ENCODE measurements around the gene JCHAIN. TPM values are rescaled to one million over a fixed set of nuclear protein-coding genes. Genes with fewer than 3 reads are reported as not detected.

JCHAIN gene
- total and polyA plus RNA-seq, 2 of the 13 experiments (the other 11 are each of a cell fraction or from before 2014, with no cell fraction given), result not detected

DNA sequence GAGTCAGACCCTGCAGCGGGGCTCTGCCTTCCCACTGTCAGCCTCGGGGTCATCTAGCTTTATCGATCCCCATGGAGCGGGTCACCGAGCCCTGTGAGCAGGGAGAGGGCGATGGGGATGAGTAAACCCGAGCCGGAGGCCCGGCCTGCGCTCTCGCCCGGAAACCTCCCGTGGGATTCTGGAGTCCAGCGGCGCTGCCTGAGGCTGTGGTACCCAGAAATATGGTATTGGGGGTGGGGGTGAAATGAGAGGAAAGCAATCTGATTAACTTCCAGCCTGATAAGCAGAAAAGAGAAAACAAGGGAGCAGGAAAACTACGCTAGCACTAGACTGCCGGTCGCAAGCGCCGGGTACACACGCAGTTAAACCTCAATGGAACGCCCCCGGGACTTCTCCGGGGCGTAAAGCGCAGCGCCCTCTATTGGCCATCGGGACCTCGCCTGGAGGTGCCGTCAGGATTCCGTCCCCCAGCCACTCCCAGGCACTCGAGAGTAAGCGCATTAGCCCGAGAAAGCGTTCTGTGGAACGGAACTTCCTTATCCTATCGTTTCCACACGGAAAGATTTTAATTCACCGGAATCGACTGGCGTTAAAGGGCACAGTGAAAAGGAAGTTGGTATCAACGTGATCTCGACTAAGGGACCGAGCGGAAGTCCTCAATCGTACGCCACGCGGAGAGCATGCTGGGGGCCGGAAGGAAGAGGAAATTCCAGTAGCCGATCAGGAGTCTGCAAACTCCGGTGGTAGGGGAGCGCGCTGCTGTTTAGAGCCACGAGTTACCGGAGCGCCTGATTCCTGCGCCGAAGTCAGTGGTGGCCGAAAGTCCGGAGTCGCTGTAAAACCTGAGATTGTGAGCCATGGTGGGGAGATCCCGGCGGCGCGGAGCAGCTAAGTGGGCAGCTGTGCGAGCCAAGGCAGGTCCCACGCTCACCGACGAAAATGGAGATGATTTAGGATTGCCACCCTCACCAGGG, 21.8 kb upstream of the JCHAIN start, which contains the start of gene UTP3 (continued):
- TF ChIP-seq, protein P1, sequence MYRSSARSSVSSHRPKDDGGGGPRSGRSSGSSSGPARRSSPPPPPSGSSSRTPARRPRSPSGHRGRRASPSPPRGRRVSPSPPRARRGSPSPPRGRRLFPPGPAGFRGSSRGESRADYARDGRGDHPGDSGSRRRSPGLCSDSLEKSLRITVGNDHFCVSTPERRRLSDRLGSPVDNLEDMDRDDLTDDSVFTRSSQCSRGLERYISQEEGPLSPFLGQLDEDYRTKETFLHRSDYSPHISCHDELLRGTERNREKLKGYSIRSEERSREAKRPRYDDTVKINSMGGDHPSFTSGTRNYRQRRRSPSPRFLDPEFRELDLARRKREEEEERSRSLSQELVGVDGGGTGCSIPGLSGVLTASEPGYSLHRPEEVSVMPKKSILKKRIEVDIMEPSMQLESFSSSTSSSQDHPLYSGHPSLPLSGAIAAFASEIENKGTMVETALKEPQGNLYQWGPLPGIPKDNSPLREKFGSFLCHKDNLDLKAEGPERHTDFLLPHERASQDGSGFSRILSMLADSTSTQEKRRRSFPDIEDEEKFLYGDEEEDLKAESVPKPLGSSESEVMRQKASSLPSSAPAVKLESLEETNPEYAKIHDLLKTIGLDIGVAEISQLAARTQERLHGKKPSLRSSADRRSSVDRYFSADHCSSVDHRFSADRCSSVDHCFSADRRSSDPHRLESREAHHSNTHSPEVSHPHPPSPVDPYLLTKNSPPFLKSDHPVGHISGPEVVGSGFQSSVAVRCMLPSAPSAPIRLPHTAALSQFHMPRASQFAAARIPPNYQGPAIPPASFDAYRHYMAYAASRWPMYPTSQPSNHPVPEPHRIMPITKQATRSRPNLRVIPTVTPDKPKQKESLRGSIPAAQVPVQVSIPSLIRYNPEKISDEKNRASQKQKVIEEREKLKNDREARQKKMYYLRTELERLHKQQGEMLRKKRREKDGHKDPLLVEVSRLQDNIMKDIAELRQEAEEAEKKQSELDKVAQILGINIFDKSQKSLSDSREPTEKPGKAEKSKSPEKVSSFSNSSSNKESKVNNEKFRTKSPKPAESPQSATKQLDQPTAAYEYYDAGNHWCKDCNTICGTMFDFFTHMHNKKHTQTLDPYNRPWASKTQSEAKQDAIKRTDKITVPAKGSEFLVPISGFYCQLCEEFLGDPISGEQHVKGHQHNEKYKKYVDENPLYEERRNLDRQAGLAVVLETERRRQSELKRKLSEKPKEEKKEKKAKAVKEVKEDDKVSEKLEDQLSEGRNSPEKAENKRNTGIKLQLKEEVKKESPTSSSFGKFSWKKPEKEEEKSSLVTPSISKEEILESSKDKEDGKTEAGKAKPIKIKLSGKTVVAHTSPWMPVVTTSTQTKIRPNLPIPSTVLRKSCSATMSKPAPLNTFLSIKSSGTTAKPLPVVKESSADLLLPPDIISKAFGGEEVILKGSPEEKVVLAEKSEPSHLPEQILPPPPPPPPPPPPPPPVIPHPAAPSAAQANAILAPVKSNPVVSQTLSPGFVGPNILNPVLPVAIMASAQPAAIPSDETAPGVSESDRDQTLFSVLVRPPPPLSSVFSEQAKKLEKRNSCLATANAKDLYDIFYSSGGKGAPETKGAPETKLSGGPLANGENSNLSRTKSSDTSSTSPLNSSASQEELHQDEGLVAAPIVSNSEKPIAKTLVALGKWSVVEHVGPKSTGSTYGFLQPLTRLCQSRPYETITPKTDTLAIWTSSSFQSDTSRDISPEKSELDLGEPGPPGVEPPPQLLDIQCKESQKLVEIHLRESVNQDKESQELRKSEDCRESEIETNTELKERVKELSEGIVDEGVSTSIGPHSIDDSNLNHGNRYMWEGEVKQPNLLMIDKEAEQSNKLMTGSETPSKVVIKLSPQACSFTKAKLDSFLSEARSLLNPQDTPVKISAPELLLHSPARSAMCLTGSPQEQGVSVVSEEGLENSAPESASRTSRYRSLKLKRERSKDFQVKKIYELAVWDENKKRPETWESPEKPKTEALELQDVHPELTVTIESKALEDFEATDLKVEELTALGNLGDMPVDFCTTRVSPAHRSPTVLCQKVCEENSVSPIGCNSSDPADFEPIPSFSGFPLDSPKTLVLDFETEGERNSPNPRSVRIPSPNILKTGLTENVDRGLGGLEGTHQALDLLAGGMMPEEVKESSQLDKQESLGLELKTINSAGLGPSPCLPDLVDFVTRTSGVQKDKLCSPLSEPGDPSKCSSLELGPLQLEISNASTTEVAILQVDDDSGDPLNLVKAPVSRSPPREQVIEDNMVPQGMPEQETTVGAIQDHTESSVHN (CRISPR knock-in tag; IDR thresholded peaks at IDR 0.05), result no peak
- TF ChIP-seq KMT2A (CRISPR knock-in tag; IDR thresholded peaks at IDR 0.05), result peak; percentile 96
- TF ChIP-seq PAWR (CRISPR knock-in tag; IDR thresholded peaks at IDR 0.05; ENCODE audit: borderline replicate concordance), result 0 out of 2 replicates have a peak, but pooled peaks have one; percentile 59
- 0 out of 2 replicates have a peak, but pooled peaks have one; percentile 25 for TF ChIP-seq FOXK2 (IDR thresholded peaks at IDR 0.05)
- TF ChIP-seq MEF2D (CRISPR knock-in tag; IDR thresholded peaks at IDR 0.05), result peak; percentile 77; the same call in 1 of the 2 replicates
- TF ChIP-seq HNF4A (CRISPR knock-in tag; IDR thresholded peaks at IDR 0.05), result peak; percentile 43
- peak; percentile 74 for TF ChIP-seq TBL1XR1 (IDR thresholded peaks at IDR 0.05; ENCODE audit: borderline replicate concordance, low read length, partially characterized antibody)
- TF ChIP-seq, protein P2, sequence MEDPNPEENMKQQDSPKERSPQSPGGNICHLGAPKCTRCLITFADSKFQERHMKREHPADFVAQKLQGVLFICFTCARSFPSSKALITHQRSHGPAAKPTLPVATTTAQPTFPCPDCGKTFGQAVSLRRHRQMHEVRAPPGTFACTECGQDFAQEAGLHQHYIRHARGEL (CRISPR knock-in tag; IDR thresholded peaks at IDR 0.05), result no peak
- no peak for TF ChIP-seq ZNF75D (CRISPR knock-in tag; IDR thresholded peaks at IDR 0.05; ENCODE audit: borderline replicate concordance)
- TF ChIP-seq HNRNPUL1 (IDR thresholded peaks at IDR 0.05; ENCODE audit: low read depth, low read length), result no peak
- peak; percentile 45; the same call in 1 of the 2 replicates for TF ChIP-seq ZNF431 (CRISPR knock-in tag; IDR thresholded peaks at IDR 0.05; ENCODE audit: borderline replicate concordance, low read depth)
- TF ChIP-seq MTF1 (CRISPR knock-in tag; IDR thresholded peaks at IDR 0.05), result no peak; the same call in 1 of the 2 replicates
- TF ChIP-seq TCF7L2 (IDR thresholded peaks at IDR 0.05; ENCODE audit: low read depth, low read length), result no peak
- peak; percentile 36; the same call in 1 of the 2 replicates for TF ChIP-seq MXD4 (CRISPR knock-in tag; IDR thresholded peaks at IDR 0.05)
- TF ChIP-seq HNRNPK (IDR thresholded peaks at IDR 0.05; ENCODE audit: low read depth, low read length, poor library complexity, severe bottlenecking), result no peak
- TF ChIP-seq ZNF761 (CRISPR knock-in tag; conservative IDR thresholded peaks at IDR 0.05), result no peak
- no peak for TF ChIP-seq HOXA7 (CRISPR knock-in tag; IDR thresholded peaks at IDR 0.05)
- TF ChIP-seq, protein P3, sequence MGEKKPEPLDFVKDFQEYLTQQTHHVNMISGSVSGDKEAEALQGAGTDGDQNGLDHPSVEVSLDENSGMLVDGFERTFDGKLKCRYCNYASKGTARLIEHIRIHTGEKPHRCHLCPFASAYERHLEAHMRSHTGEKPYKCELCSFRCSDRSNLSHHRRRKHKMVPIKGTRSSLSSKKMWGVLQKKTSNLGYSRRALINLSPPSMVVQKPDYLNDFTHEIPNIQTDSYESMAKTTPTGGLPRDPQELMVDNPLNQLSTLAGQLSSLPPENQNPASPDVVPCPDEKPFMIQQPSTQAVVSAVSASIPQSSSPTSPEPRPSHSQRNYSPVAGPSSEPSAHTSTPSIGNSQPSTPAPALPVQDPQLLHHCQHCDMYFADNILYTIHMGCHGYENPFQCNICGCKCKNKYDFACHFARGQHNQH (CRISPR knock-in tag; IDR thresholded peaks at IDR 0.05), result peak; percentile 98
- peak; percentile 69 for TF ChIP-seq JUN (CRISPR knock-in tag; IDR thresholded peaks at IDR 0.05)
- TF ChIP-seq POGZ (CRISPR knock-in tag; IDR thresholded peaks at IDR 0.05), result peak; percentile 98
